T1000 (cell line): ENCODE results near the gene FOS.
"Not testable (repeated sequence)": the region's sequence is repeated elsewhere in the genome, so short reads cannot be mapped to it uniquely, and the experiment has no call there.

Source experiments
- DNase-seq: peaks from one replicate; lab custom pipeline; 2025; ENCODE audit warnings: mixed read lengths; lab: John Stamatoyannopoulos, UW

The FOS gene

DNA sequence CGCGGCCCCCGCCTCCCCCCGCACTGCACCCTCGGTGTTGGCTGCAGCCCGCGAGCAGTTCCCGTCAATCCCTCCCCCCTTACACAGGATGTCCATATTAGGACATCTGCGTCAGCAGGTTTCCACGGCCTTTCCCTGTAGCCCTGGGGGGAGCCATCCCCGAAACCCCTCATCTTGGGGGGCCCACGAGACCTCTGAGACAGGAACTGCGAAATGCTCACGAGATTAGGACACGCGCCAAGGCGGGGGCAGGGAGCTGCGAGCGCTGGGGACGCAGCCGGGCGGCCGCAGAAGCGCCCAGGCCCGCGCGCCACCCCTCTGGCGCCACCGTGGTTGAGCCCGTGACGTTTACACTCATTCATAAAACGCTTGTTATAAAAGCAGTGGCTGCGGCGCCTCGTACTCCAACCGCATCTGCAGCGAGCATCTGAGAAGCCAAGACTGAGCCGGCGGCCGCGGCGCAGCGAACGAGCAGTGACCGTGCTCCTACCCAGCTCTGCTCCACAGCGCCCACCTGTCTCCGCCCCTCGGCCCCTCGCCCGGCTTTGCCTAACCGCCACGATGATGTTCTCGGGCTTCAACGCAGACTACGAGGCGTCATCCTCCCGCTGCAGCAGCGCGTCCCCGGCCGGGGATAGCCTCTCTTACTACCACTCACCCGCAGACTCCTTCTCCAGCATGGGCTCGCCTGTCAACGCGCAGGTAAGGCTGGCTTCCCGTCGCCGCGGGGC, at the start of gene FOS:
TSS of gene FOS (plus strand) at position 407 of the 731 bp plus-strand sequence. CDS start at position 562, 155 bp downstream.
- DNase-seq = peak; percentile 90

DNA sequence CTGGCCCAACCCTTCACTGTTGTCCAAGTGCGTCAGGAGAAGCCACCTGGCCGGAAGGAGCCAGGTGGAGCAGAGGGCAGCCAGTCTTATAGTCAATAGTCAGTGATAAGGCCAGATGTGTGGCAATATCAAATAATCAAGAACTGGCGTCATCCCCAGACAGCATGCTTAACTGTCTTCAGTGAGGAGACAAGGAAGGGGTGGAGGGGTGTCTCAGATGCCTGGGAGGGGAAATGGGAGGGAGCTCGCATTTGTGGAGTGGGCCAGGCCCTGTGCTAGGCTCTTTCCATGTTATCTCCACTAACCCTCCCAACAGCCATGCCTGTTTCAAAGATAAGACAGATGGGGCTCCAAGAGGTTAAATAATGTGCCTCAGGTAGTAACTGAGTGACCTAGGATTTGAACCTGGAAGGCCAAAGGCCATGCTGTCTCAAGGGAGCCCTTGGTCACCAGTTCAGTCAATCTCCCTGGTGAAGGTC, 48.9 kb upstream of the FOS start:
- DNase-seq = no peak

DNA sequence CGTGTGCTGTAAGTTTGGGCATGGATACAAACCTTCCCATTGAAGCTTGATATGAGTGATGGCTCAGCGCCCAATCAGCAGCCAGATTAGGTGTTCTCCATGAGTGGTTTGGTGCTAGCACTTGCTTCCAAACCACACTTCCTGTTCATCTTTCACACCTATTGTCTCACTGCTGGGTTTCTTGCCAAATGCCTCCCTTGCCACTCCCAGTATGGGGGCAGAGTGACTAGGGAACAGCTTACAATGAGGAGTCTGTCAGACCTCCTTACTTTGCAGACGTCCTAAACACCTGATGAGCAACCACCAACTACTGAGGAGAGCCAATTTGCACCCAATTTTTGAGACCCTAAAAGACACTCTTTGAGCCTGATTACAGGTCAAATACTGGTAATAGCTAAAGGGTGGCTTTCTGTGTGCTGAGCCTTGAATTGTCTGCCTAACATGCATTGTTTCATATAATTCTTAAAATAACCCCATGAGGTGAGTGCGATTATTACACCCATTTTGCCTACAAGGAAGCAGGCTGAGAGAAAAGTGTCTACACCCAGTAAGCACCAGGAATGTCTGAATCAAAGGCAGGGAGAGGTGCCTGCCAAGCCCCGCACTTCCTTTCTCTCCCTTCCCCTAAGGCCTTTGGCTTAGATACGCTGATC, 48.4 kb upstream of the FOS start:
- no peak for DNase-seq

DNA sequence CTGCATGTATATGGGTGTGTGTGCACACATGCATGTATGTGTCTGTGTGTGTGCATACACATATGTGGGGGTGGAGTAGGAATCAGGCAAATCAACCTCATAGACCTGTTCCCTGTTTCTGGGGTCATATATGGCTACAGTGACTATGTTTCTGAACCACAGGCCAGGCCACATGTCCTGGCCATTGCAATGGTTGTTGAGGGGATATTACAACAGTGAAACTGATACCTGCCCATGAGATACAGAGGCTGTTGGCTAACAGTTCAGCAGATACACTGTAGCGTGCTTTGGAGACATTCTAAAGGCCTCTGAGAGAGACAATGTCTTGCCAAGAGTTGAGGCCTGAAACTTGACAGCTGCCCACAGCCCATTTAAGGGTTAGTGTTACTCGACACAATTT, 47.3 kb upstream of the FOS start:
- no peak for DNase-seq

DNA sequence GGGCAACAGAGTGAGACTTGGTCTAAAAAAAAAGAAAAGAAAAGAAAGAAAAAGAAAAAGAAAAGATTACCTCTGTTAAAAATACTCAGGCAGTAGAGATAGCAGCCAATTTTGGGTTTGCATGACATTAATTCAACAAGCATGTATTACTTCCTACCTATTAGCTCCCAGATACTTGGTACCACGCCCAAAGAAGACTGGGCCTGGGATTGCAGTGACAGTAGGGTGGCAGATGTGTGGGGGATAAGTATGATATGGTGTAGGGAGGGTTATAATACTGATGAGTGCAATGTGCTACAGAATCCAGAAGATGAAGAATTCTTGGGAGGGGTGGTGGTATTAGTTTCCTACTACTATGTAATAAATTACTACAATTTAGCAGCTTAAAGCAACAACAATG, 46.4 kb upstream of the FOS start:
- no peak for DNase-seq

DNA sequence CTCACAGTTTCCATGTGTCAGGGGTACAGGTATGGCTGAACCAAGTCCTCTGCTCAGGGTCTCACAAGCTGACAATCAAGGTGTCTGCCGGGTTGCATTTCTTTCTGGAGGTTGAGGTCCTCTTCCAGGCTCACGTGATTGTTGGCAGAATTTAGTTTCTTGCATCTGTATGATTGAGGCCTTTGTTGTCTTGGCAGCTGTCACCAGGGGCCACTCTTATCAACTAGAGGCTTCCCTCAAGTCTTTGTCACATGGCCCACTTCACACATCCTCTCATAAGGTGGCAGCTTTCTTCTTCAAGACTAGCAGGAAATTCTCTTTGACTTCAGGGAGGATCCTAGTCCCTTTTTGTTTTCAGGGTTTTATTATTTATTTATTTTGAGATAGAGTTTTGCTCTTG, 46.0 kb upstream of the FOS start:
- no peak for DNase-seq

DNA sequence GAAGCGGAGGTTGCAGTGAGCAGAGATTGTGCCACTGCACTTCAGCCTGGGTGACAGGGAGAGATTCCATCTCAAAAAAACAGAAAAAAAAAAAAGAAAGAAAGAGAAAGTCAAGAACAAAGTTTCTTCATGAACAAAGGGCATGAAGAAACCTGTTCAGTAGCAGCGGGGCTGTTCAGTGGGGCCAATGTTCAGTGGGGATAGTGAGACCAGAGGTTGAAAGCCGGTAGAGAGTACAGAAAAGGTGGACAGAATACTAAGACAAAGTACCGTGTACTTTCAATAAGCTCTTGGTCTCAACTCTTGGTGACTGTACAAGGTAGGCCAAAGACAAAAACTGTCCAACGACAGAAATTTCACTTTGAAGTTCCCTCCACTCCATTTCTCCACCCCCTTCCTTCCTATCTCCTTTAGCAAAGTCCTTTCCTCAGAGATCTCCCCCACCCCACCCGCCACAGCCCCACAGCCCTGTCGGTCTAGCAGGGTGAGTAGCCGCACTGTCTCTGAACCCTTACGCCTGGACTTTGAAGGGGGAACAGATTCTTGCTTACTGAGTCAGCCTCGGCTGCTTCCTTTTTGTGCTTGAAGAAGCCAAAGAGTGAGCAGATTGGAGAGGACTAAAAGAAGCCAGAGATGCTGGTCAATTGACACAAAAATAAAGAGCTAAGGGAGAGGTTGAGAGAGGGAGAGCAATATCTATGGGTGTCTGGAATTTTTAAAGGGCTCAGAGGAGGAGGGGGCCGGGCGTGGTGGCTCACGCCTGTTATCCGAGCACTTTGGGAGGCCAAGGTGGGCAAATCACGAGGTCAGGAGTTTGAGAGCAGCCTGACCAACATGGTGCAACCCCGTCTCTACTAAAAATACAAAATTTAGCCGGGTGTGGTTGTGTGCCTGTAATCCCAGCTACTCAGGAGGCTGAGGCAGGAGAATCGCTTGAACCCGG, 44.2 kb upstream of the FOS start:
- DNase-seq = no peak

DNA sequence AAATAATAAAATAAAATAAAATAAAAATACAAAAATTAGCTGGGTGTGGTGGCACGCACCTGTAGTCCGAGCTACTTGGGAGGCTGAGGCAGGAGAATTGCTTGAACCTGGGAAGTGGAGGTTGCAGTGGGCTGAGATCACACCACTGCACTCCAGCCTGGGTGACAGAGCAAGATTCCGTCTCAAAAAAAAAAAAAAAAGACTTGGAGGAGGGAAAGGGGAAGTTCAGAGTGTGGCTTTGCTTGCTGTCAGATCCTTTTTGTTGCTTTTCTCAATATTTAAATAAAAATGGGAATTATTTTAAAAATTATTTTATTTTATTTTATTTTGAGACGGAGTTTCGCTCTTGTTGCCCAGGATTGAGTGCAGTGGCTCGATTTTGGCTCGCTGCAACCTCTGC, 43.4 kb upstream of the FOS start:
- not testable (repeated sequence) for DNase-seq

DNA sequence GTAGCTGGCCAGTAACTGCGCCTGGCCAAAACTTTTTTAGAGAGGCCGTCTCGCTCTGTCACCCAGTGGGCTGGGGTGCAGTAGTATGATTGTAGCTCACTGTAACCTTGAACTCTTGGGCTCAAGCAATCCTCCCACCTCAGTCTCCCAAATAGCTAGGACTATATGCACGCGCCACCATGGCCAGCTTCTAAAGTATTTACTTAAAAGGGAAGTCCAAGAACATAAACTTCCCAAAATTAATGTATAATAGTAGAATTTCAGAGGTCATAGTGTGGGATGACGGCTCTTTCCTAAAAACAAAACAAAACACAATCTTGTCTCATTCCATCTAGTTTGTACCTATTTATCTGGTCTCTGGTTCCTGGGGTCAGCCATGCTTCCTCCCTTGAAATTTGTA, 42.2 kb upstream of the FOS start:
- DNase-seq = no peak

DNA sequence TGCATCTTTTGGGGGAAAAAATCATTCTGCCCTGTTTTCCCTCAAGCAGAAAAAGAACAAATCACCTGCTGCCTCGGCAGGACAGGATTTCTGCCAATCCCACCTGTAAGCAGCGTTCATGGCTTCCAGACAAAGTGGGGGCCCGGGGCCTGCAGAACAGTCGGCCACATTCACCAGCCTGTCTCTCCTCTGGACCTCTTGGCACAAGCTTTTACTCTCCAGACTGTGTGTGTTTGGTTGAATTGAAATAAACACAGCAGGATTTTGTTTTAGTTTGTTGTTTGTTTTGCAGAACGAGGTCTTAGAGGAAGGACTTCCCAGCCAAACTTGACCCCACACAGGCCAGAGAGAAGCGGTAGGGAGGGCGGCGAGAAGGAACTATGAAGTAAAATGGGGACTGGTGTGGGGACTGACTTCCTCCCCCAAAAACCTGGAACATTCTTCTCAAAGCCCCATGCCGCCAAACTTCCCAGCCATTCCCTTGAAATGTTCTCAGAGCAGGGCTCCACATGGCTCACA, 41.7 kb upstream of the FOS start:
- DNase-seq = no peak

DNA sequence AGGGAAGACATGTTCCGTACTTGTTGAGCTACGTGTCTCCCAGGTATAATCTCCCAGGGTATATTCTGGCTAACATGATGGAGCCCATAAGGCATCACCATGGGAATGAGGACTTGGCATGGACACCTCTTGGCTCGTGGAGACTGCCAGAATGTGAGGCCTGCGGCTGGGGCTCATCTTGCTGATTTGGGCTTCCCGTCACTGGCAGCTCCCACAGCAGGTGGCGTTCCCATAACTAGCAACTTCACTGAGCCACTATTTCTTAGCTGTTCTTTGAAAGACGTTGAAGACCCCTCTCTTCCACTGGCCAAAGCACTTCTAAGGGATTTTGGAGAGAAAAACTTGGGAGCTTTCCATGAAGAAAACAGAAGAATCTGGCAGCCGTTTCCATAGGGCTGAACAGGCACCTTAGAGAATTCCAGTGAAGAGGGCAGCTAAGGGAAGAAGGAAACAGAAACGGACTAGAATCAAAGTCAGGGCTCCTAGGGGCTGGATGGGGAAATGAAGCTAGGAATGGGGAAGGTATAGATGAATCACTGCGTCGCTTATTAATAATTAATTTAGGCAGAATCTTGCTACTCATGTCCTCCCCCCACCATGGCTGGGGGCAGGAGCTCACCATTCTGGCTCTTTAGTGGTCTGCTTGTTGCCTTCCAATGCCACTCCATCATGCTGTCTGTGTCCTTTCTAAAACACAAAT, 39.7 kb upstream of the FOS start:
- DNase-seq = no peak

DNA sequence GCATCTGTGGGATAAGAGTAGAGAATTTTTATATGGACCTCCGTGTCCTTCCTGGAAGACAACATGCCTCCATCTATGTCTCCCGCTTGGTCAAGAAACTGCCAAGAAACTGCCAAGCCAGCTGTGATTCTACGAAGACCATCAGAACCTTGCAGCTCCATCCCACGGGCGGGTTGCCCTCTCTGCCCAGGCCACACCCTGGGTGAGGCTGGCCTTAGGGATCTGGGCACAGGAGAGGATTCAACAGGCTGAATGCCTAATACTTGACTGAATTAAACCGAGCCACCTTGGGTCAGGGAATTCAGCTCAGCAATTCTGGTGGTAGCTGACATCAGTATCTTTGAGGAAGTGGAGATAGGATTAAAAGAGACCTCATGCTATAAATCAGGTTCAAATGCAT, 37.8 kb upstream of the FOS start:
- no peak for DNase-seq

DNA sequence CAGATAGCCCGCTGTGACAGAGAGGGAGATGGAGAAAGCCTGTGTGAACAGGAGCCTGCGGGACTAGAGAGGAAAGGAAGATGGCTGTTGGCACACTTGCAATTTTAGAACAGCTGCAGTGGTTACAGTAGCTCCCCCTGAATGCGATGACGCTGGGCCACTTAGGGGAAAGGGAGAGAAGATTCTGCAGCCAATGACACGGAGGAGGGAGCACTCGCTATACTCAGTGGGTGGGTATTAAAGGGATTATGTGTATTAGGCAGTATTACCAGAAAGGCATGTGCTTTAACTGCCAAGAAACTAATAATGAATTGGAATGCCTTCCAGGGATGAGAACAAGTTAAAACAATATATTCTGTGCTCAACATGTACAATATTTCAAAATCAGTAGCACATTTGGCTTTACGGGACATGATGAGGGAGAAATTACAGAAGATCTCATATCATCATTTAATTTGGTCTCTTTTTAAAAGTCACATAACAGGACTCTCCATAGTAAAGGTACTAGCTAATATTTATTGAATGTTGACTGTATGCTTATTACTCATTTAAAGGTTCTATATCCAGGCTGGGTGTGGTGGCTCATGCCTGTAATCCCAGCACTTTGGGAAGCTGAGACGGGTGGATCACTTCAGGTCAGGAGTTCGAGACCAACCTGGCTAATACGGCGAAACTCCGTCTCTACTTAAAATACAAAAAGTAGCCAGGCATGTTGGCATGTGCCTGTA, 35.9 kb upstream of the FOS start:
- DNase-seq = no peak

DNA sequence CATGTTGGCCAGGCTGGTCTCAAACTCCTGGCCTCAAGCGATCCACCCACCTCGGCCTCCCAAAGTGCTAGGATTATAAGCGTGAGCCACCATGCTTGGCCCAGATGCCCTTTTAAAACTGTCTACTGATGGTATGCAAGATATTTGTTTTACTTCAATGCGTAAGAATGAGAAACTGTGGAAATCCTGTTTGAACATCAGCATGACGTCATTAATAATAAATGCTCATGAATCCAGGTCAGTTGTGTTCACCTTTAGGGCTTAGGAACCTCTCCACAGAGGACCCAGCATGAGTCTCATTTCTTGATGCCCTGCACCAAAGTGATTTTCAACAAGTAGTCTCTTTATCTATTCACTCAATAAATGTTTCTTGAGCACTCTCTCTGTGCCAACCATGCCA, 34.5 kb upstream of the FOS start:
- DNase-seq = no peak

DNA sequence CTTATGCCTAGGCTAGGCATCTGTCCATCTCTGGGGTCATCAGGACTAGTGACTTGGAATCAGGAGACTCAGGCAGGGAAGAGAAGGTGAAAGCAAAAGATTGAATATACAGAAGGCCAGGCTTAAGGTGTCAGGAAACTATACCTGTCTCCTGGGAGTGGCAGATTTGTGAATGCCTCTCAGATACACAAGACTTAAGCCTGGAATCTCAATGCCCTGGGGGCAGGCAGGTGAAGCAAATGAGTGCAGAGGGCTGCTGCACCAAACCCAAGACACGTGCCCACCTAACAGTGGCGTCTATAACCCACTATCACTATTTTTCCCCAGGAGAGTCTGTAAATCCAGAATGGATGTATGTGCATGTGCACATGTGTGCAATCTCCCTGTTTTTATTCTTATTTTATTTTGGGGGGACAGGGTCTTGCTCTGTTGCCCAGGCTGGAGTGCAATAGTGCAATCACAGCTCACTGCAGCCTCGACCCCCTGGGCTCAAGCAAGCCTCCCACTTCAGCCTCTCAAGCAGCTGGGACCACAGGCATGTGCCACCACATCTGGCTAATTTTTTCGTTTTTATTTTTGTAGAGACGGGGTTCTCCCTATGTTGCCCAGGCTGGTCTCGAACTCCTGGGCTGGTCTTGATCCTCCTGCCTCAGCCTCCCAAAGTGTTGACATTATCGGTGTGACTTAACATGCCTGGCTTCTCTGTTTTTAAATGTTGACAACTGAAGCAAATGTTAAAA, 31.9 kb upstream of the FOS start:
- DNase-seq = no peak

DNA sequence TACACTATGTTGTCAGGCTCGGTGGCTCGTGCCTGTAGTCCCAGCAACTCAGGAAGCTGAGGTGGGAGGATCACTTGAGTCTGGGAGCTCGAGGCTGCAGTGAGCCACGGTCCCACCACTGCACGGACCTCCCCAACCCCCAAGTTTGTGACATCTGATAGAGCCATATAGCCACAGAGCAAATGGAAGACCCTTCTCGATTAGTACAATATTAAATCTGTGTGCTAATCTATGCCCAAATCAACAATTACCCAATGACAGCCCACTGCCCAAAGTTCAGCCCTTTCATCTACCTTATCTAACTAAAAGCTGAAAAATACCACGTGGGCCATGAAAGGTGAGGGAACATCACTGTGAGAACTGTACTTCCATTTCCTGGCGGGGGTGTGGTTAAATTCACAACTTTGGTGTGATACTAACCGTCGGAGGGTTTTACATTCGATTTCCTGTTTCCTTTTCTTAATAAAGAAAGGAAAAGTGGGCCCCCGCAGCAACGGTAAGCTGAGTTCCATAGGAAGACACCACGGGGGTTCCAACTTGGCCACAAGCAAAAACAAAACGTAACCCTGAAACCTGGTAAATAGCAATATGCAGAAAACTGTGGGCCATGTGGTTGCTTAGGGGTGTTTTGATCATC, 31.2 kb upstream of the FOS start:
- no peak for DNase-seq

DNA sequence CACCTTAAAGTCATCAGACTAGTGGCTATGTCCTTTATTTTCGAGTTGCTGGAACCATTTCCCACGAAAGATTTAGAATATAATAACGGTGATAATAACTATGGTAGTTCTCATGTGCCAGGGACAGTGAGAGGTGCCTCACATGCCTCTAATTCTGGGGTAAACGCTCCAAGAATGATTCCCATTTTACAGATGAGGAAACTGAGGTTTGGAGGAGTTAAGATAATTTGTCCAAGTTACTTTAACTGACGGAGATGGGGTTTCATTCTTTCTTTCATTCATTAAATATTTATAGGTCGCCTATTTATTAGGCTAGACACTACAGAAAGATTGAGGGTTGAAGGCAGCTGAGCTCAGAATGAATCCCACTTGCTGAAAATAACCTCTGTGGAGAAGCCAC, 30.7 kb upstream of the FOS start:
- no peak for DNase-seq

DNA sequence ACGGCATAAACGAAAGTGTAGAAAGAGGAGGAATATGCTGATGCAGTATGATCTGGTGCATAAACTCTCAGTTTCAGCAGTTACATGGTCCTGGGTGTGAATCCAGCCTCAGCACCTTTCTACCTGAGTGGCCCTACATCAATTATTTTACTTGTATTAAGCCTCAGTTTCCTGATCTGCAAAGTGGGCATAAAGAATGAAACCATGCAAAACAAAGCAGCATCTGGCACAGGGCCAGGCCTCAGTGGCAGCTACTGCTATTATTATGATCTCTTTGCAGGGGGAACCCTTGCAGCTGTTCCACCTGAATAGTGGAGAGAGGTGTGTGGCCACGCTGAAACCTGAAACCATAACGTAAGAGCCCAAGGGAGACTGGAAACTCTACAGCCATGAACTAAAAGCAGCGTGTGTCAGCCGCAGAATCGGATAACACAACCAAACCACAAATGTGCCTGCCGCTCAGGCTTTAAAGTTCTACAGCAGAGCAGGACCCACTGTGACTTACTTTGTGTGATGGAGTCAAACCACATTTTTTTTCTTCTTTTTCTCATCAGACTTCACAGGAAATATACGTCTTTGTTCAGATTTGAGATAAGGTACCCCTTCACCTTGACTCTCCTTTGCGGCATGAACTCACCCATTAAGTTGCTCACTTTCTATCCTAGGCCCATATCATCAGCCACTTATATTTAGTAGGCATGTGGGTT, 29.2 kb upstream of the FOS start:
- no peak for DNase-seq

DNA sequence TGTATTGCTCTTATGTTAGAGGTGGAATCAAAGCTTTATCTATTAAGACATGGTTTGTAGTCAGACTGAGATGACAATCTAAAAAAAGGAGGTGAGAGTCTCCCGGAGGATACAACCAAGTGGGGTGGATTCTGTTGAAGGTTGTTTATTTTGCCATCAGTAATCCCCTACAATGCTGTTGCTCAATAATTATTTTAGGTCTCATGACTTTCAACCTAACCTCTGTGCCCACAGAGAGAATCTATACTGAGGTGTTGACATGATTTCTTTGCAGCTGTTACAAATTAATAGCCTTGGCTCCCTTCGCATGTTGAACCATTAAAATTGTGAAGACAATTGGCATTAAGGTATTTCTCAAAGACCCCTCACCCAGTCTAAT, 28.7 kb upstream of the FOS start:
- DNase-seq = no peak
